ENCODE results near the gene DHRS13.
A peak's percentile ranks its signal among the peaks of the same experiment; 100 is the strongest.
"Not testable (repeated sequence)": the region's sequence is repeated elsewhere in the genome, so short reads cannot be mapped to it uniquely, and the experiment has no call there.

DHRS13 gene

DNA sequence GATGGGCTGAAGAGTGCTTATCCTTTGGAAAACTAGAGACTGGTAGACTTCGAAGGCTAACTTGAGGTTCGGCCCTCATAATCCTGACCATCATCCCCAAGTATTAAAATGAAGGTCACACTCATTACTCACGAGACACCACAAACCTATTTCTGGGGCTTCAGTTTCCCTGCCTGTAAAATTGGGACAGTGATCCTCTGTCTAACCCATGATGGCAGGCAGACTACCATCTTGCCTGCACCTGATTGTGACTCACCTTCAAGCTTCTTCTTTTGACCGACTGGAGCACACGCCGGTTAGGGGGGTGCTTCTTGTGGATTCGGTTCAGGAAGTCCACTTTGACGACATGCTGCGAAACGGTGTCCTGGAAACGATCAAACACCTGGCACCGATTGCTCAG, 14.2 kb upstream of the DHRS13 start:
- Mint-ChIP-seq H3K4me1 (no peaks in the 10 kb centered on the region), H3K27me3 (no peaks in the 10 kb centered on the region), H3K9me3 (no peaks in the 10 kb centered on the region), H3K36me3 (peaks cover 82% of the 10 kb centered on the region), H3K27ac (no peak overlapping the region), H3K4me3 (no peak overlapping the region)
- ATAC-seq: no peak

DNA sequence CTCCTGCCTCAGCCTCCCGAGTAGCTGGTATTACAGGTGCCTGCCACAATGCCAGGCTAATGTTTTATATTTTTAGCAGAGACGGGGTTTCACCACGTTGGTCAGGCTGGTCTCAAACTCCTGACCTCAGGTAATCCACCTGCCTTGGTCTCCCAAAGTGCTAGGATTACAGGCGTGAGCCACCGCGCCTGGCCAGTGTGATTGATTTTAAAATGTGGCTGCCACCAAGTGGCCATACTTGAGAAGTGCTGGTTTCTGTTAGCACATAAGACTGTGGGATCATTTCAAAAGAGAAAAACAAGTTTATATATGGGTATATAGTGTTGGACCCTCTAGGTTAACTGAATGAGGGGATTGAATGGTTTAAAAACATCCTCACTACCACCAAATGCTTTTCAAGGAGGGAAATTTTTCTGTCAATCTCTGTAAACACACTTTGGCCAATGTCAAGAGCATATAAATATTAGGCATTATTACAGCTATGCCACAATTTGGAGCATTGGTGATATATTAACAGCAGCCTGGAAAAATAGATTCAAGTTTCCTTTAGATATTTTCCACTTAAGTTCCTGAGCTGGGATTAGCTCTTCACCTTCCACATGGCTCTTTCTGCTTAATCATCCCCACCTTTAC, 13.5 kb upstream of the DHRS13 start:
- H3K27ac Mint-ChIP-seq: no peak overlapping the region
- H3K27me3 Mint-ChIP-seq: no peaks in the 10 kb centered on the region
- H3K9me3 Mint-ChIP-seq: no peaks in the 10 kb centered on the region
- H3K4me3 Mint-ChIP-seq: no peak overlapping the region
- H3K4me1 Mint-ChIP-seq: no peaks in the 10 kb centered on the region
- peaks cover 79% of the 10 kb centered on the region for H3K36me3 Mint-ChIP-seq
- peak; percentile 80 for ATAC-seq

DNA sequence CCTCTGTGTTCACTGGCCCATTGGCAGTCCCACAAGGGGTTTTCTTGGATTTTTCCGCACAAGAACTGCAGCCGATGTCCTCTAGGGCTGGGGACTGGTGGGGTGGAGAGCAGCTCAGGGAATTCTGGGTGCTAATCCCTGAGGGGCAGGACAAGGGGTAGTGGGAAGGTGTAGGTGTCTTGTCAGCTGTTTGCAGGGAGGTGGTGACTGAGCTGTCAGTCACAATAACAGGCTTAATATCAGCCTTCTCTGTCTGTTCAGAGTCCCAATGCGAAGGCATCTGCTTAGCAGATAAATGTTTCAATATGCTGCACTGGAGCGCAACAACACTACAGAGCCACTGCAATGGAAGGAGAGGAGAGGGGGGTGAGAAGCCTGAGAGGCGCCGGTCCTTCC, 10.1 kb upstream of the DHRS13 start:
- Mint-ChIP-seq H3K4me3 (no peak overlapping the region), H3K4me1 (no peaks in the 10 kb centered on the region), H3K36me3 (peaks cover 74% of the 10 kb centered on the region), H3K27ac (peak overlapping the region; percentile 6), H3K9me3 (no peaks in the 10 kb centered on the region), H3K27me3 (no peaks in the 10 kb centered on the region)
- ATAC-seq: no peak

DNA sequence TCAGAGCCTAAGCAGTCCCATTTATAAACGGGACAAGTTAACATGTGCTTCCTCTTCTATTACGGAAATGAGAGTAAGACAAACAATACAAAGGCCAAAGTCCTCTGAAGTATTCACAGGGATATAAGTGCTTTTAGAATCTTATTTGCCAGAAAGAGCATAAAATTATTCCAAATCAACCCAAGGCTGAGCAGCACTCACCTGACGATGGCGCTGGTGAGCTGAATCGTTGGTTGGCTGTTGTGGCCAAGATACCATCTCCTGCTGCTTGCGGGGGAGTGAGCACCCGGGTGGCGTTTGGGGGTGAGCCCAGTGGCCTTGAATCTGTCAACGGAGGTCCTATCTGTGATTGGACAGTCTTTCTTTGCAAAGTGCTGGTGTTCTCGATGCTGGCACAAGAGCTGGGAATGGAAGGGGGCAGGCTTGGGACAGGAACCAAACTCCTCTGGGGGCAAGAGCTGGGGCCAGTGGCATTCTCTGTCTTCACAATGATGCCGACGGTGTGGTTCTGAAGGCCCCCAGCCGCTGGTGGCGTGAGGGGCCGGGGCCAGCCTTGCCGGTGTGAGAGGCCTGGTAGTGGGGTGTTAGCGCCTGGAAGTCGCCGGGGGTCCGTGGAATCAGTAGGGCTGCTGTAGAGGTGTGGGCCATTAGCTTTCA, 9.5 kb upstream of the DHRS13 start:
- H3K27ac Mint-ChIP-seq: peak overlapping the region; percentile 6
- H3K36me3 Mint-ChIP-seq: peaks cover 74% of the 10 kb centered on the region
- H3K27me3 Mint-ChIP-seq: no peaks in the 10 kb centered on the region
- no peak overlapping the region for H3K4me3 Mint-ChIP-seq
- no peak for ATAC-seq
- no peaks in the 10 kb centered on the region for H3K9me3 Mint-ChIP-seq
- no peaks in the 10 kb centered on the region for H3K4me1 Mint-ChIP-seq

DNA sequence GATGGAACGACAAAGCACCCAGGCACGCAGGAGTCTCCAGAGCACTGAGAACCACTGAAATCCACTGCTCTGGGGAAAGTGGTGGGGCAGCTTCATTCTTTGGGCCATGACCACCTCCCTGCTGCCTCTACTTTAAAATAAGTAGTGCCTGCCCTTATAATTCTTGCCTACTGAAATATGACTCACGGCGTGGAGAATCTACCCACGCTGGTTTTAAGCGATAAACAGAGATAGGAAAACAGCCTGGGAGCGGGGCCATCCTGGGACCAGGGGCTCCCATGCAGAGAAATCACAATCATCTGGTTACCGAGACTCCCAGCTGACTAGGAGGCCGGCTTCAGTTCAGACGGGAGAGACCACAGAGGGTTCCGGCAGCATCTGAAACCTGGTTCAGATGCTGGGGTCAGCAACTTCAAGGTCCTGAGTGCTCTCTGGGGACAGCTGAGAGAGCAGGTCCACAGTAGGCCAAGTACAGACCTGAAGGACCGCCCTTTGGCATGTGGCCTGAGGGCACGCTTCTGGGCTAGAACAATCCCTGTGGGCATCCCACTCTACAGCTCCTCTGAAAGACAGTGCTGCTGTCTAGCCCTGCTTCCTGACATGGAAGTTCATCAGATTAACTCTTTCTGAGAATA, 8.6 kb upstream of the DHRS13 start:
- H3K27ac Mint-ChIP-seq: no peak overlapping the region
- peaks cover 77% of the 10 kb centered on the region for H3K36me3 Mint-ChIP-seq
- H3K9me3 Mint-ChIP-seq: no peaks in the 10 kb centered on the region
- H3K27me3 Mint-ChIP-seq: no peaks in the 10 kb centered on the region
- no peaks in the 10 kb centered on the region for H3K4me1 Mint-ChIP-seq
- H3K4me3 Mint-ChIP-seq: no peak overlapping the region
- no peak for ATAC-seq

DNA sequence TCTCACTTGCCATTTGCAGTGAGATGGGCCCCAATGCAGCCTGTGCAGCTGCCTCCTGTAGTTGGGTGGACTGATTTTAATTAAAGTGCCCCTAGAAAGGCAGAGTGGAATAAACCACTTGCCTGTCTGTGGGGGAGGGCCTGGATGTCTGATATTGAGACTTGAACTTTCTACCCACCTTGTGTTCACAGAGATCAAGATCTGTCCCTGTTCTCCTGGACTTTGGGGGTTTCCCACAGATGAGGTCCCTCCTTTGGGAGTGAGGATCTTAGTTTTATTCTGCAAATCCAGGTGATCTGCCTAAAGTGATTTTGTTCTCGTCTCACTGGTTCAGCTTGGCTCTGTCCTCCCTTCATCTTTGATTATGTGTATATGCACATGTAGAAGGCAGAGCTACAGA, 7.7 kb upstream of the DHRS13 start:
- no peak overlapping the region for H3K27ac Mint-ChIP-seq
- H3K4me1 Mint-ChIP-seq: no peaks in the 10 kb centered on the region
- H3K36me3 Mint-ChIP-seq: peaks cover 74% of the 10 kb centered on the region
- no peak for ATAC-seq
- no peak overlapping the region for H3K4me3 Mint-ChIP-seq
- H3K27me3 Mint-ChIP-seq: no peaks in the 10 kb centered on the region
- no peaks in the 10 kb centered on the region for H3K9me3 Mint-ChIP-seq

DNA sequence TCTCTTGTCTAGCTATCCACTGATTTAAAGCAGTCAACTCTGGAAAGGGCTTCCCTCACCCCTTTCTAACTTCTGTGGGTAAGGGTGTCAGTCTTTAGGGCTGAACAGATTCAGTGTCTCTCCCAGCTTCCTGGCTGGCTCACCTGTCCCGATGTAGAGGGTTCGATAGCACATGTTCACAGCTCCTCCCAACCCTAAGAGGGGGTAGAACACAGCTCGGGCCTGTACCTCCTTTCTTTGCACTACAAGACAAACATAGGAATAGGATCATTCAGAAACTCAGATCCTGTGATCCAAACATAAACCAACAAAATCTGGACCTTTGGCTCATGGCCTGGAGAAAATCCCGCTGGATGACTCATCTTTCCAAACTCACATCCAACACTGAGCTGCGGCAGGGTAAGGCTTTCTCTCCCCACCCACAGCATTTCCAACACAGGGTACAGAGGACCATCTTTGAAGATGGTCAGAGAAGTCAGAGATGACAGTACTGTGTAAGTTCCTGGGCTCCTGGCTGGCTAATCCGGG, 5.8 kb upstream of the DHRS13 start:
- Mint-ChIP-seq H3K27ac (no peak overlapping the region), H3K36me3 (peaks cover 60% of the 10 kb centered on the region), H3K4me1 (peaks cover 18% of the 10 kb centered on the region), H3K27me3 (no peaks in the 10 kb centered on the region), H3K4me3 (no peak overlapping the region), H3K9me3 (no peaks in the 10 kb centered on the region)
- ATAC-seq: no peak

DNA sequence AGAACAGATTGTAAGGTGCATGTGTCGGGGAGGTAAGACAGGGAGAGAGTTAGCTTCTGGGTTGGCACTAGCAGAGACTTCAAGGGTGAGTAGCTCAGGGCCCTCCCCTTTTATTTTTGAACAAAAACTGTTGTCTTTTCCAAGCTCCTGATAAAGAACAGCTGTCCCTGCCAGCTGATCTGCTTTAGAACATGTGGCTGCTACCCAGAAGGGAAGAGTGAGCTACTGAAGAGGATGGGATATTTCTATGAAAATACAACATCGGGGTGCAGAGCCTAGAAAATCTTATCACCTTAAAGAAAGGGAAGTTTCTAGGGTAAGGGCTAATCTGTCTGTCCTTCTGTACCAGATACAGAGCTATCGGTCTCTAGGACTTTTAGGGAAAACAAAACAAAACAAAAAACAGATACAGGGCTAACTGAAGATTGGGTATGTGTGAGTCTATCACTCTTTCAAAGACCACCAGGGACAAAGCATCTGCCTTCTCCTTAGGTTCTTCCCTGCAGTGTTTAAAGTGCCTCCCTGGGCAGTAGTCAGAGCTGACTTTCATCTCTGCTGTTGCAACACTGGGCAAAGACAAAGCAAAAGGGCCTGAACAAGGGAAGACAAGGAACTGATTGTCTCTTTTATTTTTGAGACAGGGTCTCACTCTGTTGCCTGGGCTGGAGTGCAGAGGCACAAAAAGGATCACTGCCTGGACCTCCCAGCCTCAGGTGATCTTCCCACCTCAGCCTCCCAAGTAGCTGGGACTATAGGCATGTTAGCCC, 5.0 kb upstream of the DHRS13 start:
- Mint-ChIP-seq H3K9me3 (no peaks in the 10 kb centered on the region), H3K36me3 (peaks cover 52% of the 10 kb centered on the region), H3K27me3 (no peaks in the 10 kb centered on the region), H3K4me1 (peaks cover 26% of the 10 kb centered on the region), H3K4me3 (no peak overlapping the region), H3K27ac (peak overlapping the region; percentile 82)
- no peak for ATAC-seq

DNA sequence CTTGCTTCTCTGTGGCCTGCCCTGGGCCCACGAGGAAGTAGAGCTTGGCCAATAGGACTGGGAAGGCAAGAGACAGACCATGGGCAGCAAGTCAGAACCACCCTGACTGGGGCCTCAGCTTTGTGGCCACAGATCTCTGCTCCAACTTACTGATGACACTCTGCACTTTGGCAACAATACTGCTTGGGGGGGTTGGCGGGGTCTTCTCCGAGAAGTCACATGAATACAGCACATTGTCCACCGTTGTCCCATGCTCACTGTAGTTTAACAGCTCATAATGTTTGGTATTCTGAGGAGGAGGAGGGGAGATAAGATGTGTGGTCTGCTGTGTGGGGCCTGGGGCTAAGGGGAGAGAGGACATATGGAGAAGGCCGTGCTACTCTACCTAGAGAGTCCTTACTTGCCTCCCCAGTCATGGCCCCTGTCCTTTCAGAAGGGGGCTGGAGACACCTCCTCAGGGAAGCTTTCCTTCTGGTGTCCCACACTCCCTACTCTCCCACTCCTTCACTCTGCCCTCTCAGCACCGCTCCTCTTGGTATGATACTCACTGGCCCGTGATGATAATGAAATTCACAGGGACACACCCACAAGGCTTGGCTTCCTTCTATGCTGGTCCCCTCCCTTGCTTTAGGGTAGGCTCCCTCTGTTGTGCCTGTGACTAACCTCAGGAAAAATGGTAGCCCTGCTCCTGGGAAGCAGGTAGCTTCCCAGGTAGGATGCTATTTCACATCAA, 4.0 kb upstream of the DHRS13 start:
- Mint-ChIP-seq H3K4me1 (peaks cover 32% of the 10 kb centered on the region), H3K4me3 (no peak overlapping the region)

DNA sequence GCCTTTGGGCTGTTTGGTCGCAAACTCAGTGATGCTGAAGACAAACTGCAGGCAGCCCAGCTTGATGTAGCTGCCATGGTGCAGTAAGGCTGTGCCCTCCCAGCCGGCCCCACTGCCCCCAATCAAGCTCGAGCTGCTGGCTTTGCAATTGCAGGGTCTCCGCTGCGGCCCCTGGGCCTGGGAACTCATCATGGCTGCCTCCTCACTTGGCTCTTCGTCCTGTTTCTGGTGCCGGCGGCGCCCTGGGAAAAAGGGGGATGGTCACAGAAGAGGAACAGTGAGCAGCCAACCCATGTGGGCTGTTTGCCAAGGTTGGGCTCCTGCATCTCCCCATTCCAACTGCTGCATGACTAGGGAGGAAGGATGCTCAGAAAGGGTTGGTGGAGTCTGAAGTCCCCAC, 3.4 kb upstream of the DHRS13 start:
- Mint-ChIP-seq H3K4me1 (peaks cover 38% of the 10 kb centered on the region), H3K4me3 (no peak overlapping the region), H3K9me3 (no peaks in the 10 kb centered on the region), H3K36me3 (peaks cover 50% of the 10 kb centered on the region), H3K27me3 (no peaks in the 10 kb centered on the region), H3K27ac (peak overlapping the region; percentile 82)
- no peak for ATAC-seq

More for the DNA sequence above, 4.0 kb upstream of the DHRS13 start:
- H3K27ac Mint-ChIP-seq: peak overlapping the region; percentile 82
- peaks cover 46% of the 10 kb centered on the region for H3K36me3 Mint-ChIP-seq
- ATAC-seq: no peak
- no peaks in the 10 kb centered on the region for H3K27me3 Mint-ChIP-seq
- H3K9me3 Mint-ChIP-seq: no peaks in the 10 kb centered on the region

DNA sequence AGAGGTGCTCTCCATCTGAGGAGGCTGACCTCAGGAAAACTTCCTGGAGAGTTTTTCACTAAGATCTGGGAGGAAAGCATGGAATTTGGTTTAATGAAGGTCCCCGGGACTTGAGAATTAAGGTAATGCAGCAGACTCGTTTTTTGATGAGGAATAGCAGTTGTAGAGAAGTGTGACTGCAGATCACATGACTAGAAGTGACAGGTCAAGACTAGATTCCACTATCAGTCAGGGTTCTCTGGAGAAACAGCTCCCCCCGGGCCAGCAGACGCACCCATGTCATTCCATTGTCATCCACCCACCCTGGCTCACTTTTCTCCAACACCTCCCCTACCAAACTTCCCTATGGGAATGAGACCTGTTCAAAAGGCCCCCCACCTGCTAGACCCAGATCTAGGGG, 1.9 kb upstream of the DHRS13 start:
- H3K36me3 Mint-ChIP-seq: peaks cover 46% of the 10 kb centered on the region
- H3K4me1 Mint-ChIP-seq: peaks cover 52% of the 10 kb centered on the region
- H3K4me3 Mint-ChIP-seq: no peak overlapping the region
- ATAC-seq: no peak
- no peaks in the 10 kb centered on the region for H3K27me3 Mint-ChIP-seq
- H3K9me3 Mint-ChIP-seq: no peaks in the 10 kb centered on the region
- H3K27ac Mint-ChIP-seq: no peak overlapping the region

DNA sequence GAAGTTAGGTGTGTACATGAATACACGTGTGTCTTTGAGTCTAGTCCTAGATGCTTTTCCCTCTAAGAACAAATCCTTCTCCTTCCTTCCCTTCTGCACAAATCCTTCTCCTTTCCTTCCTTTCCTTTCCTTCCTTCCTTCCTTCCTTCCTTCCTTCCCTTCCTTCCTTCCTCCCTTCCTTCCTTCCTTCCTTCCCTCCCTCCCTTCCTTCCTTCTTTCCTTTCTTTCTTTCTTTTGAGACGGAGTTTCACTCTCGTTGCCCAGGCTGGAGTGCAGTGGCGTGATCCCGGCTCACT, 615 bp upstream of the DHRS13 start:
- ATAC-seq: not testable (repeated sequence)
- peak overlapping the region; percentile 88 for H3K4me3 Mint-ChIP-seq
- H3K36me3 Mint-ChIP-seq: peaks cover 45% of the 10 kb centered on the region

DNA sequence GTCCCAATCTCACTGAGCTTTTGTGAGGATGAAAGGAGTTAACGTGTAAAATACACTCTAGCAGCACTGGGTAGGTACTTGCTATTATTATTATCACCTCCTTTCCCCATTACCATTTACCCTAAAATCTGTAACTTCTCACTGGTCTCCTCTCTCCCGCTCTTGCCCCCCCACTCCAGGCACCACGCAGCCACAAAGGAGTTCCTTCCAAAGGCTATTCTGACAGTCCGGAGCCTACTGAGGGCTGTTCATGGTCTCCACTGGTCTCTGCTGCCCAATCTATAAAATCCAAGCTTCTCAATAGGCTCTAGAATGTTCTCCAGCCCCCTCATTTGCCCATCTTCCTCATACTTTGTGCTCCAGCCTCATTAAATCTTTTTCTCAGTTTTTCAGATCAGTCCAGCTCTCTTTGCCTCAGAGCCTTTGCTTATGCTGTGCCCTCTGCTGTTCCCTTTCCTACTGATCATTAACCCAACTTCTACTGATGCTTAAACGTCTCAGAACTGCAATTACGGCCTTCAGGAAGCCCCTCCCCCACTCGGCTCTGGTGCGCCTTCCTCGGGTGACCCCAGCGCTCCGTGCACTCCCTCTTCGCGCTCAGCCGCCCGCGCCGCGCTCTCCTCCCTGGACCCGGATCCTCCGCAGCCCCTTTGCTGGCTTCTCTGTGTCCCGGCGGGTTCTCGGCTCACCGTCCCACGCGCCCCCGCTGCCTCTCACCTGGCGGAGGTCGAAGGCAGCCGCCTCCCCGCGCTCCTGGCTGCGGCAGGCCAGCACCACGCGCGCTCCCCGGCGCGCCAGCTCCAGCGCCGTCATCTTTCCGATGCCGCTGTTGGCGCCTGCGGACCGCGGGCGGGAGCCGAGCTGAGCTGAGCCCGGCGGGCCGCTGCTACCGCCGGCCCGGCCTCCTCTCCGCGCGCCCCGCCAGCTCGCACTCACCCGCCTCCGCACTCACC, 737 bp downstream of the DHRS13 start:
- H3K9me3 Mint-ChIP-seq: no peaks in the 10 kb centered on the region
- peak overlapping the region; percentile 96 for H3K27ac Mint-ChIP-seq
- peak; percentile 69 for ATAC-seq
- H3K4me1 Mint-ChIP-seq: peaks cover 74% of the 10 kb centered on the region
- no peaks in the 10 kb centered on the region for H3K27me3 Mint-ChIP-seq
- peaks cover 36% of the 10 kb centered on the region for H3K36me3 Mint-ChIP-seq
- peak overlapping the region; percentile 88 for H3K4me3 Mint-ChIP-seq

More for the DNA sequence above, 615 bp upstream of the DHRS13 start:
- not testable (repeated sequence) for H3K27me3 Mint-ChIP-seq, H3K9me3 Mint-ChIP-seq
- Mint-ChIP-seq H3K27ac (peak overlapping the region; percentile 96), H3K4me1 (peaks cover 65% of the 10 kb centered on the region)

Measured in stimulated activated memory B cell treated with anti-CD40 and anti-IgM and Interleukin-4, amounts not matched to agents 10 μg/mL and 1 μg/mL and 100 μg/mL, for 72 hours (primary cell).